Heart right ventricle (tissue), 16 donors: ENCODE results near the gene TCP10L. TPM values are rescaled to one million over a fixed set of nuclear protein-coding genes. Genes with fewer than 3 reads are reported as not detected.
"Not testable (repeated sequence)": the region's sequence is repeated elsewhere in the genome, so short reads cannot be mapped to it uniquely, and the experiment has no call there.

Experiments used
- ATAC-seq, 8 donors: fragments of 200-7000 bp; cut with Tn5 transposase; one replicate each; pipeline ENCODE4 v1.9.1; 2020; ENCODE audit warnings: mild to moderate bottlenecking in 8 of 8, moderate library complexity in 8 of 8, moderate number of reproducible peaks in 1 of 8
- DNase-seq, 2 donors: peaks; one replicate each; pipeline ENCODE4 v3.0.0-alpha.2; 2020
- H3K27ac ChIP-seq, 10 donors: fragments of 200-600 bp; sonication (generic) in 2 of 10; one replicate each; pipeline versions ENCODE4 v1.5.0 to v1.8.0; 2020 to 2022; ENCODE audit warnings: mild to moderate bottlenecking in 3 of 10
- H3K27me3 ChIP-seq, 7 donors: fragments of 200-600 bp; one replicate each; pipeline ENCODE4 v1.8.0; 2021 to 2022; ENCODE audit warnings: mild to moderate bottlenecking in 2 of 7
- H3K36me3 ChIP-seq, 9 donors: fragments of 200-600 bp; sonication (generic) in 1 of 9; one replicate each; pipeline versions ENCODE4 v1.5.0 to v1.8.0; 2020 to 2022; ENCODE audit warnings: mild to moderate bottlenecking in 2 of 9
- H3K4me1 ChIP-seq, 9 donors: fragments of 200-600 bp; sonication (generic) in 1 of 9; one replicate each; pipeline versions ENCODE4 v1.5.0 to v1.8.0; 2020 to 2022; ENCODE audit warnings: mild to moderate bottlenecking in 4 of 9
- H3K4me3 ChIP-seq, 10 donors: fragments of 200-600 bp; sonication (generic) in 2 of 10; one replicate each; pipeline versions ENCODE4 v1.5.0 to v1.8.0; 2020 to 2022; ENCODE audit warnings: mild to moderate bottlenecking in 7 of 10, moderate library complexity in 2 of 10
- H3K9me3 ChIP-seq, 11 donors: fragments of 200-600 bp in 10 of 11; sonication (generic) in 2 of 11; one replicate each; pipeline versions ENCODE4 v1.5.0 to v1.8.0; 2013 to 2022; ENCODE audit warnings: mild to moderate bottlenecking in 2 of 11, control low read depth in 1 of 11, moderate library complexity in 1 of 11
- CTCF ChIP-seq, 9 donors: fragments of 200-600 bp; sonication (generic) in 2 of 9; IDR thresholded peaks; one replicate each; pipeline versions ENCODE4 v1.5.0 to v1.8.0; 2021 to 2022; ENCODE audit warnings: antibody characterized with exemption in 9 of 9, mild to moderate bottlenecking in 5 of 9, moderate library complexity in 1 of 9
- WGBS, 2 donors: extraction: QIAGEN DNeasy Blood & Tissue Kit; methylation state at CpG; one replicate each; pipeline ENCODE4 v1.1.7; 2013; ENCODE audit warnings: inconsistent platforms in 1 of 2; 5-methylcytosine and 5-hydroxymethylcytosine counted together
- intact Hi-C, 10 donors: fragments of 100-400 bp; cut with DNase I; formaldehyde crosslinking; loops; one replicate each; pipeline versions ENCODE4 v1.11.1 to v1.14.2; 2022
- long read RNA-seq, 3 donors: library from polyadenylated mRNA; unstranded; transcript quantifications; one replicate each; pipeline ENCODE4 v2.0.0, GENCODE V29; 2020 to 2021
- polyA plus RNA-seq, 2 donors: library from polyadenylated mRNA; stranded (reverse); fragments of 200-250 nt; gene quantifications; one replicate each; pipeline ENCODE4 v1.2.3, GENCODE V29; 2013
- total RNA-seq, 10 donors: library from RNA; stranded (reverse); fragmentation: NEBNext Ultra II Directional in 3 of 10; extraction: Animal tissue kit (Norgen Biotek cat#: 25700) in 3 of 10; gene quantifications; one replicate each; pipeline versions ENCODE4 v1.2.1 to v1.2.4, GENCODE V29; 2021 to 2023
- donor health status: Arrhythmogenic right ventricular cardiomyopathy.
- donor health status: ischemic (EF 13 %, LVEDD 7.1; RV severe dilation, severe dysfunction).
- donor health status: healthy with polysubstance abuse.
- donor health status: DM: no; HTN: yes; CAD: no.
- donor health status: DM: no; HTN: no; CAD: no.
- donor health status: ischemic (EF 25% LVEDD 6.9; RV normal size, moderate dysfunction).
- donor health status: ischemic (EF 25% LVEDD 5.7; RV mildly dilated, moderate dysfunction).
- donor health status: healthy.
- donor health status: DM: yes; HTN: yes; CAD: no.
- donor health status: Ischemic cardiomyopathy.
- donor health status: ischemic (EF 35%, LVEDD 5.7; RV mildly dilated, moderate dysfunction).
- donor health status: nonischemic (EF 11% LVEDD 7.7; RV severe dilation, severe dysfunction).
- donor health status: DM: yes; HTN: yes; CAD: no.
- donor health status: PGD.
- donor health status: ischemic (EF 29% LVEDD 5.4; RV normal size, mild dysfunction).
- donor health status: nonischemic (EF 23%, LVEDD 6.1; RV moderate dilation, normal function).

Gene TCP10L
- total RNA-seq (1 to 10 TPM; 1.4 to 3.8 (median 2.0) TPM), polyA plus RNA-seq (1 to 10 TPM; 2.4 to 2.5 TPM)
- long read RNA-seq, donor 1, partial matches to known transcripts = 0 of 4 reads
- long read RNA-seq, donor 1, other reads (novel, unspliced or antisense) = 4 of 4 reads
- long read RNA-seq, donor 2 = 0 reads
- long read RNA-seq, donor 3 = 0 reads

GRCh38 chr21:32585042-32585710 lies at the start of gene TCP10L:
Gene TCP10L (minus strand): TSS chr21:32585523. CDS start chr21:32584304, 1,219 bp downstream.
- no peaks in the 10 kb centered on the region for H3K9me3 ChIP-seq
- H3K4me3 ChIP-seq = no peak within 1 kb of the TSS
- 85 to 89% methylated on average over 17 of the region's 17 CpGs for WGBS, 2 donors
- no peak for TF ChIP-seq CTCF (IDR thresholded peaks at IDR 0.05)
- no peak within 1 kb of the TSS for H3K27ac ChIP-seq
- no peaks in the 10 kb centered on the region for H3K4me1 ChIP-seq
- intact Hi-C loops = no loop called here
- ATAC-seq (no peak), DNase-seq (no peak)
- no peaks in the 10 kb centered on the region for H3K27me3 ChIP-seq
- H3K36me3 ChIP-seq = peaks cover 0 to 5% (median 0%) of the 10 kb centered on the region in 9 donors

- peaks cover 0 to 24% (median 0%) of the 10 kb centered on the region in 7 donors for H3K27me3 ChIP-seq
- intact Hi-C loops = no loop called here
- TF ChIP-seq CTCF (IDR thresholded peaks at IDR 0.05) = no peak
- H3K9me3 ChIP-seq = peaks cover 0 to 4% (median 0%) of the 10 kb centered on the region in 11 donors
- WGBS, 2 donors = 96 to 97% methylated on average over 3 of the region's 3 CpGs
- peaks cover 0 to 37% (median 9%) of the 10 kb centered on the region in 9 donors for H3K36me3 ChIP-seq
- ATAC-seq = no peak
- H3K4me1 ChIP-seq = no peaks in the 10 kb centered on the region
- no peak overlapping the region for H3K27ac ChIP-seq
- no peak for DNase-seq
- no peak overlapping the region for H3K4me3 ChIP-seq
Observed at GRCh38 chr21:32626621-32627196, 41.4 kb upstream of the TCP10L start.

- H3K4me1 ChIP-seq, intact Hi-C loops, H3K36me3 ChIP-seq, H3K9me3 ChIP-seq, H3K27ac ChIP-seq, ATAC-seq, H3K4me3 ChIP-seq, DNase-seq: not testable (repeated sequence)
- H3K27me3 ChIP-seq = peaks cover 0 to 23% (median 4%) of the 10 kb centered on the region in 7 donors
- 76 to 79% methylated on average over 6 of the region's 6 CpGs for WGBS, 2 donors
Observed at GRCh38 chr21:32618218-32618617, 32.9 kb upstream of the TCP10L start.

- peak overlapping the region in 9 of 10 donors; percentile 30 to 97 (median 93) for H3K27ac ChIP-seq
- WGBS, 2 donors = 62 to 63% methylated on average over 16 of the region's 16 CpGs
- peaks cover 0 to 29% (median 18%) of the 10 kb centered on the region in 9 donors for H3K4me1 ChIP-seq
- no peaks in the 10 kb centered on the region for H3K9me3 ChIP-seq
- DNase-seq = no peak
- peak overlapping the region; percentile 68 to 99 (median 88) for H3K4me3 ChIP-seq
- H3K36me3 ChIP-seq = peaks cover 0 to 19% (median 0%) of the 10 kb centered on the region in 9 donors
- no peaks in the 10 kb centered on the region for H3K27me3 ChIP-seq
- ATAC-seq = peak in 1 of 8 donors; percentile 1
- TF ChIP-seq CTCF (IDR thresholded peaks at IDR 0.05) = no peak
- intact Hi-C loops = loop anchor here in 1 of 10 donors (5.0 kb wide), 1 partner anchor 51 kb away; no protein-coding TSS in a partner anchor
Observed at GRCh38 chr21:32613436-32614043, 28.2 kb upstream of the TCP10L start.
